ENCODE measurements around the gene DDX51.
"Not testable (repeated sequence)": the region's sequence is repeated elsewhere in the genome, so short reads cannot be mapped to it uniquely, and the experiment has no call there.

DDX51 gene

GRCh38 chr12:132154941-132155770 lies 11.0 kb upstream of the DDX51 start:
- no peak for DNase-seq (ENCODE audit: extremely low read depth in 1 of 2, low read depth in 1 of 2)

- DNase-seq (ENCODE audit: extremely low read depth in 1 of 2, low read depth in 1 of 2) = no peak
Measured at GRCh38 chr12:132154341-132154761, 10.2 kb upstream of the DDX51 start.

GRCh38 chr12:132153501-132154340 lies 9.6 kb upstream of the DDX51 start:
- DNase-seq (ENCODE audit: extremely low read depth in 1 of 2, low read depth in 1 of 2) = peak; percentile 33 to 51

- DNase-seq (ENCODE audit: extremely low read depth in 1 of 2, low read depth in 1 of 2) = no peak
Measured at GRCh38 chr12:132152953-132153352, 8.8 kb upstream of the DDX51 start.

- no peak for DNase-seq (ENCODE audit: extremely low read depth in 1 of 2, low read depth in 1 of 2)
Measured at GRCh38 chr12:132152411-132152821, 8.3 kb upstream of the DDX51 start.

- DNase-seq (ENCODE audit: extremely low read depth in 1 of 2, low read depth in 1 of 2) = no peak
Measured at GRCh38 chr12:132151766-132152410, 7.8 kb upstream of the DDX51 start.

- DNase-seq (ENCODE audit: extremely low read depth in 1 of 2, low read depth in 1 of 2) = no peak
Measured at GRCh38 chr12:132151145-132151765, 7.1 kb upstream of the DDX51 start.

- no peak for DNase-seq (ENCODE audit: extremely low read depth in 1 of 2, low read depth in 1 of 2)
Measured at GRCh38 chr12:132150780-132151144, 6.6 kb upstream of the DDX51 start.

- not testable (repeated sequence) for DNase-seq (ENCODE audit: extremely low read depth in 1 of 2, low read depth in 1 of 2)
Measured at GRCh38 chr12:132149526-132149925, 5.4 kb upstream of the DDX51 start.

GRCh38 chr12:132148368-132149045 lies 4.4 kb upstream of the DDX51 start:
- no peak for DNase-seq (ENCODE audit: extremely low read depth in 1 of 2, low read depth in 1 of 2)

GRCh38 chr12:132147423-132148367 lies 3.6 kb upstream of the DDX51 start:
- DNase-seq (ENCODE audit: extremely low read depth in 1 of 2, low read depth in 1 of 2) = no peak

GRCh38 chr12:132146772-132147422 lies 2.8 kb upstream of the DDX51 start:
- no peak for DNase-seq (ENCODE audit: extremely low read depth in 1 of 2, low read depth in 1 of 2)

GRCh38 chr12:132146098-132146497 lies 2.0 kb upstream of the DDX51 start:
- no peak for DNase-seq (ENCODE audit: extremely low read depth in 1 of 2, low read depth in 1 of 2)

GRCh38 chr12:132145334-132145733 lies 1.2 kb upstream of the DDX51 start:
- no peak for DNase-seq (ENCODE audit: extremely low read depth in 1 of 2, low read depth in 1 of 2)

GRCh38 chr12:132144810-132145168 lies 670 bp upstream of the DDX51 start:
- no peak for DNase-seq (ENCODE audit: extremely low read depth in 1 of 2, low read depth in 1 of 2)

- no peak for DNase-seq (ENCODE audit: extremely low read depth in 1 of 2, low read depth in 1 of 2)
Measured at GRCh38 chr12:132143336-132144071, 615 bp downstream of the DDX51 start.

- no peak for DNase-seq (ENCODE audit: extremely low read depth in 1 of 2, low read depth in 1 of 2)
Measured at GRCh38 chr12:132142679-132143335, 1.3 kb downstream of the DDX51 start.

All from activated CD8-positive, alpha-beta memory T cell treated with anti-CD3 and anti-CD28 coated beads for 1 hour (primary cell).